Stomach (tissue), 9 donors: Measurements from ENCODE around the gene CDH26. TPM values are rescaled to one million over a fixed set of nuclear protein-coding genes. Genes with fewer than 3 reads are reported as not detected.

ENCODE experiments used
- DNase-seq, 2 donors: peaks; one replicate each; pipeline versions ENCODE4 v3.0.0 to v3.0.0-alpha.2; 2013 to 2019
- H3K27ac ChIP-seq, 5 donors: fragments of 200-600 bp in 4 of 5; sonication (generic) in 4 of 5; one replicate each; pipeline ENCODE4 v1.5.1; 2013 to 2019; ENCODE audit warnings: mild to moderate bottlenecking in 1 of 5, moderate library complexity in 1 of 5
- H3K27me3 ChIP-seq, 3 donors: fragments of 200-600 bp; sonication (generic); one replicate each; pipeline ENCODE4 v1.5.1; 2017 to 2019; ENCODE audit warnings: mixed run types in 1 of 3
- H3K36me3 ChIP-seq, 4 donors: fragments of 200-600 bp; sonication (generic); 1 replicate in 3 of 4; 2 replicates in 1 of 4; pipeline ENCODE4 v1.5.1; 2016 to 2019
- H3K4me1 ChIP-seq, 4 donors: fragments of 200-600 bp; sonication (generic); one replicate each; pipeline ENCODE4 v1.5.1; 2016 to 2019
- H3K4me3 ChIP-seq, 4 donors: fragments of 200-600 bp; sonication (generic) in 3 of 4; one replicate each; pipeline ENCODE4 v1.5.1; 2016 to 2019; ENCODE audit warnings: mild to moderate bottlenecking in 1 of 4
- H3K9me3 ChIP-seq, 4 donors: fragments of 200-600 bp; sonication (generic); one replicate each; pipeline ENCODE4 v1.5.1; 2016 to 2019
- EP300 ChIP-seq: sonication (generic); formaldehyde crosslinking; IDR thresholded peaks from one replicate; pipeline ENCODE4 v1.6.1; 2017; ENCODE audit warnings: antibody characterized with exemption
- POLR2A ChIP-seq, 4 donors: fragments of 450-650 bp; IDR thresholded peaks; one replicate each; pipeline ENCODE4 v1.6.1; 2016; ENCODE audit warnings: antibody characterized with exemption in 4 of 4, control low read depth in 2 of 4, mild to moderate bottlenecking in 1 of 4, moderate library complexity in 1 of 4
- POLR2AphosphoS5 ChIP-seq, 3 donors: sonication (generic); formaldehyde crosslinking; IDR thresholded peaks; one replicate each; pipeline ENCODE4 v1.6.1; 2016; ENCODE audit warnings: antibody characterized with exemption in 3 of 3
- WGBS, 5 donors: extraction: QIAGEN DNeasy Blood & Tissue Kit in 3 of 5; methylation state at CpG; one replicate each; pipeline versions ENCODE4 v1.1.5 to v1.1.7; 2013 to 2018; 5-methylcytosine and 5-hydroxymethylcytosine counted together
- intact Hi-C: fragments of 100-400 bp; cut with DNase I; formaldehyde crosslinking; loops from one replicate; pipeline ENCODE4 v1.15.1; 2023; ENCODE audit warnings: low total_unique reads
- polyA plus RNA-seq, 3 donors: library from polyadenylated mRNA; stranded (reverse); fragments of 200-250 nt; gene quantifications; one replicate each; pipeline ENCODE4 v1.2.3, GENCODE V29; 2013
- total RNA-seq, 5 donors: library from RNA; depleted of rRNA; stranded (reverse); fragments of >200 nt; gene quantifications; one replicate each; pipeline versions ENCODE4 v1.1.0 to v1.2.3, GENCODE V29; 2014 to 2016
- TF ChIP-seq, protein P1 (sequence below), 7 experiments: fragments of 450-650 bp in 4 of 7; fragments of 200-600 bp in 3 of 7; sonication (generic) in 3 of 7; IDR thresholded peaks; one replicate each; pipeline ENCODE4 v1.5.1; 2016 to 2019; ENCODE audit warnings: antibody characterized with exemption in 7 of 7, control low read depth in 2 of 7, mild to moderate bottlenecking in 1 of 7
- donor health status: healthy with polysubstance abuse.
- donor health status: Bipolar disorder and iron deficiency.
- donor health status: healthy.

CDH26 gene
- total and polyA plus RNA-seq, 8 donors = 0.25 to 116 (median 5.8) TPM; not detected in 1

DNA sequence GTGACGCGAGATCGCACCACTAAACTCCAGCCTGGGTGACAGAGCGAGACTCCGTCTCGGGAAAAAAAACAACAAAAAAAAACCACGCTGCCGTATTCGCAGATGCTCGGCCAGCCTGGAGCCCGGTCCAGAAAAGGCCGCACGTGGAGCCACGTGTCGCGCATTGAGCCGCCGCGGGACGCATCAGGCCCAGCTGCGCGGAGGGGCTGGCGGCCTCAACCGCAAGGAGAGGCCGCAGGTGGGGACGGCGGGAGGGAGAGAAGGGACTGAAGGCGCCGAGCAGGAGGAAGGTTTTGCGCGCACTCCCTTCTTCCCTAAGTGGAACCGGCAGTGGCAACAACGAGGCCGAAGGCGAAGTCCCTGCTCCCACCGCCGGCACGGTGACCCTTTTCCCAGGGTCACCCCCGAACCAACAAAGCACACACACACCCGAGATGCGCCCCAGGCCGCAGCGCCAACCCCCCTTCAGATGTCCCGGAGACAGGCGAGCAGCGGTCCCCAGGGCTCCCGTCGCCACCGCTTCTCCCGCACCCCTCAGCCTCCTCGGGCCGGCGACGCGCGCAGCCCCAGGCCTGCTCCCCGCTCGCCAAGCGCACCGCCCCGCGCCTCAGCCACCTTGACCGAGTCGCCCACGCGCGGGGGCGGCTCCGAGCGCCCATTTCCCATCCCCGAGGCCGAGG, 25.5 kb upstream of the CDH26 start:
- no peaks in the 10 kb centered on the region for H3K36me3 ChIP-seq
- intact Hi-C loops = no loop called here
- H3K27me3 ChIP-seq = no peaks in the 10 kb centered on the region
- H3K27ac ChIP-seq = peak overlapping the region in 3 of 5 donors; percentile 71 to 90 (median 75)
- H3K4me1 ChIP-seq = peaks cover 12 to 66% (median 41%) of the 10 kb centered on the region in 4 donors
- no peaks in the 10 kb centered on the region for H3K9me3 ChIP-seq
- DNase-seq = no peak
- 87 to 92% (median 90%) methylated on average over 70 to 72 of the region's 72 CpGs for WGBS, 5 donors
- H3K4me3 ChIP-seq = peak overlapping the region; percentile 62 to 78 (median 73)
- TF ChIP-seq POLR2AphosphoS5 (IDR thresholded peaks at IDR 0.05) = no peak
- no peak for TF ChIP-seq POLR2A (IDR thresholded peaks at IDR 0.05)
- no peak for TF ChIP-seq EP300
- TF ChIP-seq, protein P1, sequence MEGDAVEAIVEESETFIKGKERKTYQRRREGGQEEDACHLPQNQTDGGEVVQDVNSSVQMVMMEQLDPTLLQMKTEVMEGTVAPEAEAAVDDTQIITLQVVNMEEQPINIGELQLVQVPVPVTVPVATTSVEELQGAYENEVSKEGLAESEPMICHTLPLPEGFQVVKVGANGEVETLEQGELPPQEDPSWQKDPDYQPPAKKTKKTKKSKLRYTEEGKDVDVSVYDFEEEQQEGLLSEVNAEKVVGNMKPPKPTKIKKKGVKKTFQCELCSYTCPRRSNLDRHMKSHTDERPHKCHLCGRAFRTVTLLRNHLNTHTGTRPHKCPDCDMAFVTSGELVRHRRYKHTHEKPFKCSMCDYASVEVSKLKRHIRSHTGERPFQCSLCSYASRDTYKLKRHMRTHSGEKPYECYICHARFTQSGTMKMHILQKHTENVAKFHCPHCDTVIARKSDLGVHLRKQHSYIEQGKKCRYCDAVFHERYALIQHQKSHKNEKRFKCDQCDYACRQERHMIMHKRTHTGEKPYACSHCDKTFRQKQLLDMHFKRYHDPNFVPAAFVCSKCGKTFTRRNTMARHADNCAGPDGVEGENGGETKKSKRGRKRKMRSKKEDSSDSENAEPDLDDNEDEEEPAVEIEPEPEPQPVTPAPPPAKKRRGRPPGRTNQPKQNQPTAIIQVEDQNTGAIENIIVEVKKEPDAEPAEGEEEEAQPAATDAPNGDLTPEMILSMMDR (IDR thresholded peaks at IDR 0.05) = no peak

DNA sequence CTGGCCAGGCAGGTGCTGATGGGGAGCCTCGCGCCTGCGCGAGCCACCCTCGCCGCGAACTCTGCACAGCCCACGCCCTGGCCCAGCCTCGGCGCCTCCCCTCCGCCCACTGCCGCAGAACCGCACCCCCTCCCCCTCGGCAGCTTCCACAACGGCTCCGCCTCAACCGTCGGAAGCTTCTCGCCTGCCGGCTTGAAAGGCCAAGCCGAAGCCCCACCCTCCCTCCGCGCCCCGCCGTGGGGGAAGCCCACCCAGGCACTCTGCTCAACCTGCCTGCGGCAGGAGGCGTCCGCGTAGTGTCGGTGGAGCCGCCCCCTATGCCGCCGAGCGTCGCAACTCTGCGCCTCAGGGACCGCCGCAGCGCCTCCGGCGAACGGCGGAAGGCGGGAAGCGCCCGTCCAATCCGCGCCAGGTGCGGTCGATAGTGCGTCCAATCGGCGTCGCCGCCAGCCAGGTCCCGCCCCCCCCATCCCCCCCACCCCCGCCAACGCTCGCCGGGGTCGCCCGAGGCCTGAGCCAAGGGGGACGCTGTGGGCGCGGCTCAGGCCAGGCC, 24.9 kb upstream of the CDH26 start, which contains the start of gene SYCP2:
Gene SYCP2, minus strand, starts transcription at position 342 of the 553 bp plus-strand sequence. CDS start 11,224 bp downstream, outside the sequence.
- H3K27ac ChIP-seq = peak within 1 kb of the TSS; percentile 75 to 92 (median 83)
- H3K4me1 ChIP-seq = peaks cover 18 to 72% (median 47%) of the 10 kb centered on the region in 4 donors
- H3K27me3 ChIP-seq = no peaks in the 10 kb centered on the region
- no peaks in the 10 kb centered on the region for H3K36me3 ChIP-seq
- DNase-seq = peak; percentile 61 to 84
- no peaks in the 10 kb centered on the region for H3K9me3 ChIP-seq
- TF ChIP-seq EP300 = no peak
- TF ChIP-seq, protein P1 (IDR thresholded peaks at IDR 0.05) = no peak
- TF ChIP-seq POLR2AphosphoS5 (IDR thresholded peaks at IDR 0.05) = no peak
- no peak for TF ChIP-seq POLR2A (IDR thresholded peaks at IDR 0.05)
- WGBS, 5 donors = 18 to 51% (median 27%) methylated on average over 17 to 65 of the region's 65 CpGs
- H3K4me3 ChIP-seq = peak within 1 kb of the TSS; percentile 62 to 78 (median 73)
- intact Hi-C loops = no loop called here

DNA sequence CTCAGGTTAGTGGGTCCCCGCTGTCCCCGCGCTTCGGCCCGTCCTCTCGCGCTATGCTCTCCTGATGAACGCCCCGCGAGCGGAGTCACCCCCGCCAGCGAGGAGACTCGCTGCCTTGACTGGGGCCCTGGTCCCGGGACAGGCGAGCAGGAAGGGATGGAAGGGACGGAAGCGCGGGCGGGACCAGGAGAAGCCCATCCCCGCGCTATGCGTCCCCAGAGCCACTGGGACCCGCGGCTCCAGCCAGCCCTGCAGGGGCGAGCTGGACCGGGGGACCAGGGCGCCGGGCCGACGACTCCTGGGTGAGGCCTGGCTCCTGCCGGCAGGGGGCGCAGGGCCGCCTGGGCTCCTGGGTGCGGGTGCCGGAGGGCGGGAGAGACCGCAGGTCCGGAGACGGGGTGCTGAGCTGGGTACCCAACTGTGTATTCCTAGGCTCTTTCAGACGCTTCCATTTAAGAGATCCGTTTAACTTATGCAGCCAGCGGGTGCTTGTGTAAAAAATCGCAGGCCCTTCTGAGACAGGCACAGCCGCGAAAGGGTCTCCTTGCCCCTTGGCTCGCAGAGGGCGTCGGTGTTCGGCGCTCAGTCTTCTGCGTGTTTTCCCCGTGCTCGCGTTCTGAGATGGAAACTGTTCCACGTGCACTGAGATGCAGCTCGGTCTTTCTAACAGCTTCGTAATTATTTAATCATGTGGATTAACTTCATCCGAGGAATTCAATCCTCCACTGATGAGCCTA, 24.2 kb upstream of the CDH26 start:
- no peaks in the 10 kb centered on the region for H3K36me3 ChIP-seq
- no peaks in the 10 kb centered on the region for H3K9me3 ChIP-seq
- 3 to 13% (median 4%) methylated on average over 18 to 59 of the region's 59 CpGs for whole genome bisulfite sequencing, 5 donors
- peaks cover 25 to 78% (median 53%) of the 10 kb centered on the region in 4 donors for H3K4me1 ChIP-seq
- TF ChIP-seq EP300 = no peak
- TF ChIP-seq, protein P1 (IDR thresholded peaks at IDR 0.05) = peak in 5 of 7 experiments; percentile 67 to 97 (median 88)
- peak in 2 of 3 donors; percentile 4 to 25 for TF ChIP-seq POLR2AphosphoS5 (IDR thresholded peaks at IDR 0.05)
- H3K4me3 ChIP-seq = peak overlapping the region; percentile 62 to 78 (median 73)
- DNase-seq = peak; percentile 85 to 93
- peak overlapping the region; percentile 70 to 92 (median 83) for H3K27ac ChIP-seq
- no peaks in the 10 kb centered on the region for H3K27me3 ChIP-seq
- intact Hi-C loops = no loop called here

DNA sequence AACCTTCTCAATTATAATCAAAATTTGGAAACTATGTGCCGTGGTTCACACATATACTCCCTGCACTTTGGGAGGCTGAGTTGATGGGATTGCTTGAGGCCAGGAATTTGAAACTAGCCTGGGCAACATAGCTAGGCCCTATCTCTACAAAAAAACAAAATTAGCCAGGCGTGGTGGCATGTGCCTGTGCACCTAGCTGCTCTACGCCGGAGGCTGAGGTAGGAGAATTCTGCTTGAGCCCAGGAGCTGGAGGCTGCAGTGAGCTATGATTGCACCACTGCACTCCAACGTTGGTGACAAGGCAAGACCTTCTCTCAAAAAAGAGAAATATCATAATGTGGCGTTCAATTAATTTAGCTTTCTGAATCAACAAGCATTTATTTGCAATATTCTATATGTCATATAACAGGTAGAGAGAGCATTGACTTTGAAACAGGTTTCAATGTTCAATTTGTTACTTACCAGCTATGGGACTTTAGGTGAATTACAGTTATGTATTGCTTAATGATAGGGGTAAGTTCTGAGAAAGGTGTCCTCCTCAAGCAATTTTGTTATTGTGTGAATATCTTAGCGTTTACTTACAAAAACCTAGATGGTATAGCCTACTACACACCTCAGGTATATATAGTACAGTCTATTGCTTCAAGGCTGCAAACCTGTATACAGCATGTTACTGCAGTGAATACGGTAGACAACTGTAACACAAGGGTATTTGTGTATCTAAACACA, 22.6 kb upstream of the CDH26 start:
- Histone ChIP-seq H3K4me1 (peaks cover 30 to 83% (median 58%) of the 10 kb centered on the region in 4 donors), H3K36me3 (no peaks in the 10 kb centered on the region), H3K27me3 (no peaks in the 10 kb centered on the region), H3K9me3 (no peaks in the 10 kb centered on the region), H3K4me3 (no peak overlapping the region), H3K27ac (peak overlapping the region in 1 of 5 donors; percentile 1)
- 88 to 92% (median 91%) methylated on average over 8 of the region's 8 CpGs for WGBS, 5 donors
- DNase-seq = no peak
- TF ChIP-seq, protein P1 (IDR thresholded peaks at IDR 0.05) = no peak
- TF ChIP-seq POLR2AphosphoS5 (IDR thresholded peaks at IDR 0.05) = no peak
- no peak for TF ChIP-seq EP300
- TF ChIP-seq POLR2A (IDR thresholded peaks at IDR 0.05) = no peak
- intact Hi-C loops = no loop called here
